ENCODE measurements around the gene NBR1. TPM values are rescaled to one million over a fixed set of nuclear protein-coding genes. Genes with fewer than 3 reads are reported as not detected.
"Not testable (repeated sequence)": the region's sequence is repeated elsewhere in the genome, so short reads cannot be mapped to it uniquely, and the experiment has no call there.

NBR1 gene
- total and polyA plus RNA-seq, 2 of the 8 experiments (the other 6 are each of a cell fraction or from before 2014, with no cell fraction given) = 13.5 to 36.0 TPM

DNA sequence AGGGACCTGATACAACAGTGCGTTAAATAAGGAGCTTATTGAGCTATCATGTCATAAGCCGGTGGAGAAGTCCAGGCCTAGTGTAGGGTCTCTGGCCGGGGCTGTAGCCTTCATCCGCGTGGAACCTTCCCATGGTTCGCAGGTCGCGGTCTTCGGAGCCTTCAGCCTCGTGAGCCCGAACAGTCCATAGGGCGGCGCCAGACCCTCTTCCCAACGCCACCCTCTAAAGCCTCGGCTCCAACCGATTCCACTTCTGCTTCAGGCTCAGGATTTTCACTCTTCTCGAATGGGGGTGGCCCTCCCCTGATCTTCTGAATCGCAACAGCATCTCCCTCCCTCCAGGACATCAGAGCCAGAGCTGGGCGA, 35.6 kb upstream of the NBR1 start (continued):
- TF ChIP-seq SIN3A (conservative IDR thresholded peaks at IDR 0.05 in 1 of 2, IDR thresholded peaks at IDR 0.05 in 1 of 2; ENCODE audit: low read depth in 1 of 2, low read length in 2 of 2) (no peak), BCL11A (IDR thresholded peaks at IDR 0.05; ENCODE audit: low read depth in 2 of 2, low read length in 2 of 2) (no peak), RAD21 (IDR thresholded peaks at IDR 0.05 in 1 of 2, conservative IDR thresholded peaks at IDR 0.05 in 1 of 2; ENCODE audit: low read depth in 2 of 2, low read length in 2 of 2) (peak; percentile 12 to 46; a peak in 3 of 4 replicates), ASH2L (IDR thresholded peaks at IDR 0.05; ENCODE audit: low read length) (no peak)
- TF ChIP-seq, protein P1, sequence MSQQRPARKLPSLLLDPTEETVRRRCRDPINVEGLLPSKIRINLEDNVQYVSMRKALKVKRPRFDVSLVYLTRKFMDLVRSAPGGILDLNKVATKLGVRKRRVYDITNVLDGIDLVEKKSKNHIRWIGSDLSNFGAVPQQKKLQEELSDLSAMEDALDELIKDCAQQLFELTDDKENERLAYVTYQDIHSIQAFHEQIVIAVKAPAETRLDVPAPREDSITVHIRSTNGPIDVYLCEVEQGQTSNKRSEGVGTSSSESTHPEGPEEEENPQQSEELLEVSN (IDR thresholded peaks at IDR 0.05) = no peak; the same call in 1 of the 2 replicates

GRCh38 chr17:43136574-43136973, 34.4 kb upstream of the NBR1 start:
- POLR2A ChIA-PET (ENCODE audit: partially characterized antibody); H2AK5ac ChIP-seq (ENCODE audit: low read depth, low read length); H3K4me3 ChIP-seq (ENCODE audit: extremely low read depth in 1 of 4, insufficient read depth in 2 of 4, low read depth in 3 of 4, low read length in 4 of 4); H3K9ac ChIP-seq (replicated peaks in 1 of 4; ENCODE audit: extremely low read depth in 1 of 4, low read depth in 3 of 4, low read length in 3 of 4); H4K20me1 ChIP-seq (replicated peaks in 1 of 2; ENCODE audit: control insufficient read depth in 1 of 2, insufficient read depth in 2 of 2, low read length in 2 of 2); H2BK120ac ChIP-seq (replicated peaks; ENCODE audit: low read depth, low read length); H3K27me3 ChIP-seq (replicated peaks in 1 of 4; ENCODE audit: control insufficient read depth in 3 of 4, extremely low read depth in 1 of 4, insufficient read depth in 3 of 4, low read length in 3 of 4); H3K56ac ChIP-seq (replicated peaks; ENCODE audit: insufficient read length, low read depth, low read length); H3K27ac ChIP-seq (ENCODE audit: low read depth, low read length); DNase-seq (ENCODE audit: low read depth in 1 of 2, low spot score in 2 of 2); H2BK12ac ChIP-seq (ENCODE audit: low read depth, low read length); H3K18ac ChIP-seq (ENCODE audit: extremely low read depth, low read length); H3K23ac ChIP-seq (ENCODE audit: insufficient read length); H3K4me2 ChIP-seq (ENCODE audit: insufficient read depth in 1 of 2, low read depth in 2 of 2, low read length in 2 of 2); H3K14ac ChIP-seq (ENCODE audit: insufficient read length); H3K4me1 ChIP-seq (replicated peaks in 1 of 4; ENCODE audit: control insufficient read depth in 3 of 4, insufficient read depth in 4 of 4, low read length in 3 of 4); H4K91ac ChIP-seq (replicated peaks; ENCODE audit: insufficient read length, low read length); H4K5ac ChIP-seq (ENCODE audit: insufficient read length, low read depth, low read length); H2BK15ac ChIP-seq (ENCODE audit: low read length); H2BK5ac ChIP-seq (ENCODE audit: low read depth, low read length); H2AFZ ChIP-seq (ENCODE audit: low read length); H2BK20ac ChIP-seq (ENCODE audit: low read length); H3K9me3 ChIP-seq (ENCODE audit: insufficient read depth in 2 of 2, low read depth in 1 of 2, low read length in 1 of 2); FAIRE-seq; H3K4ac ChIP-seq (replicated peaks; ENCODE audit: insufficient read length, low read depth, low read length); H4K8ac ChIP-seq (ENCODE audit: extremely low read depth, insufficient read depth, low read length); H3K79me2 ChIP-seq (ENCODE audit: control insufficient read depth in 1 of 2, insufficient read depth in 2 of 2, low read length in 2 of 2); H3K79me1 ChIP-seq (ENCODE audit: low read depth, low read length); H3K23me2 ChIP-seq (ENCODE audit: low read depth, low read length): not testable (repeated sequence)
- peaks cover 0 to 19% (median 0%) of the 10 kb centered on the region in 4 experiments; a peak in 3 of 8 replicates for H3K36me3 ChIP-seq (ENCODE audit: control insufficient read depth in 2 of 4, insufficient read depth in 4 of 4, low read length in 3 of 4)
- WGBS, 2 experiments (ENCODE audit: extremely low coverage in 1 of 2, insufficient coverage in 1 of 2, insufficient read length in 1 of 2, insufficient replicate concordance in 2 of 2, low coverage in 1 of 2, low lambda C conversion rate in 2 of 2, missing lambda C conversion rate in 1 of 2) = 91% methylated on average over 3 of the region's 3 CpGs; no CpG with 5 or more reads in 1 of the 2 experiments
- CTCF ChIA-PET (ENCODE audit: partially characterized antibody) = interaction anchor here (1.0 kb wide), 1 partner anchor 173 kb away, joined by 5 read pairs; no protein-coding TSS in a partner anchor
